ENCODE data around the gene ZNF469.

Gene ZNF469

DNA sequence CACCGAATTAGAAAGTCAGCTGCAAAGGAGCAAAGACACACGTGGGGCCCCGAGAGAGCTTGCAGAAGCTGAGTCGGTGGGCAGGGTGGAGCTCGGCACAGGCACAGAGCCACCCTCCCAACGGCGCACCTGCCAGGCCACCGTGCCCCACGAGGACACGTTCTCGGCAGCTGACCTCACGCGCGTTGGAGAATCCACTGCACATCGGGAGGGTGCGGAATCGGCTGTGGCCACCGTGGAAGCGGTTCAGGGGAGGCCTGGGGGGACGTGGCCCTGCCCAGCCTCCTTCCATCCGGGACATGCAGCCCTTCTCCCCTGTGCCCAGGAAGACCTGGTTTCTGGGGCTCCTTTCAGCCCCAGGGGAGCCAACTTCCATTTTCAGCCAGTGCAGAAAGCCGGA is 49.4 kb downstream of the ZNF469 start:
- Mint-ChIP-seq H3K4me1 (no peaks in the 10 kb centered on the region), H3K9me3 (no peaks in the 10 kb centered on the region)

More for the DNA sequence above, 49.4 kb downstream of the ZNF469 start:
- Mint-ChIP-seq H3K4me3 (no peak overlapping the region), H3K27ac (no peak overlapping the region), H3K36me3 (ENCODE audit: low read depth) (no peaks in the 10 kb centered on the region), H3K27me3 (ENCODE audit: low read depth) (peaks cover 10% of the 10 kb centered on the region)
- TF ChIP-seq, protein P1, sequence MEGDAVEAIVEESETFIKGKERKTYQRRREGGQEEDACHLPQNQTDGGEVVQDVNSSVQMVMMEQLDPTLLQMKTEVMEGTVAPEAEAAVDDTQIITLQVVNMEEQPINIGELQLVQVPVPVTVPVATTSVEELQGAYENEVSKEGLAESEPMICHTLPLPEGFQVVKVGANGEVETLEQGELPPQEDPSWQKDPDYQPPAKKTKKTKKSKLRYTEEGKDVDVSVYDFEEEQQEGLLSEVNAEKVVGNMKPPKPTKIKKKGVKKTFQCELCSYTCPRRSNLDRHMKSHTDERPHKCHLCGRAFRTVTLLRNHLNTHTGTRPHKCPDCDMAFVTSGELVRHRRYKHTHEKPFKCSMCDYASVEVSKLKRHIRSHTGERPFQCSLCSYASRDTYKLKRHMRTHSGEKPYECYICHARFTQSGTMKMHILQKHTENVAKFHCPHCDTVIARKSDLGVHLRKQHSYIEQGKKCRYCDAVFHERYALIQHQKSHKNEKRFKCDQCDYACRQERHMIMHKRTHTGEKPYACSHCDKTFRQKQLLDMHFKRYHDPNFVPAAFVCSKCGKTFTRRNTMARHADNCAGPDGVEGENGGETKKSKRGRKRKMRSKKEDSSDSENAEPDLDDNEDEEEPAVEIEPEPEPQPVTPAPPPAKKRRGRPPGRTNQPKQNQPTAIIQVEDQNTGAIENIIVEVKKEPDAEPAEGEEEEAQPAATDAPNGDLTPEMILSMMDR (IDR thresholded peaks at IDR 0.05; ENCODE audit: unreplicated experiment in 3 of 3), result no peak
